Stimulated activated naive CD4-positive, alpha-beta T cell treated with Interleukin-2 at 50 U/mL for 16 hours (primary cell): ENCODE measurements around the gene EFNA2.

ENCODE experiments used
- DNase-seq: peaks from one replicate; lab custom pipeline; 2025; lab: John Stamatoyannopoulos, UW

Gene EFNA2

GRCh38 chr19:1284293-1284978 lies 1.2 kb upstream of the EFNA2 start:
- no peak for DNase-seq

- no peak for DNase-seq
Observed at GRCh38 chr19:1284979-1285736, 515 bp upstream of the EFNA2 start.

DNA sequence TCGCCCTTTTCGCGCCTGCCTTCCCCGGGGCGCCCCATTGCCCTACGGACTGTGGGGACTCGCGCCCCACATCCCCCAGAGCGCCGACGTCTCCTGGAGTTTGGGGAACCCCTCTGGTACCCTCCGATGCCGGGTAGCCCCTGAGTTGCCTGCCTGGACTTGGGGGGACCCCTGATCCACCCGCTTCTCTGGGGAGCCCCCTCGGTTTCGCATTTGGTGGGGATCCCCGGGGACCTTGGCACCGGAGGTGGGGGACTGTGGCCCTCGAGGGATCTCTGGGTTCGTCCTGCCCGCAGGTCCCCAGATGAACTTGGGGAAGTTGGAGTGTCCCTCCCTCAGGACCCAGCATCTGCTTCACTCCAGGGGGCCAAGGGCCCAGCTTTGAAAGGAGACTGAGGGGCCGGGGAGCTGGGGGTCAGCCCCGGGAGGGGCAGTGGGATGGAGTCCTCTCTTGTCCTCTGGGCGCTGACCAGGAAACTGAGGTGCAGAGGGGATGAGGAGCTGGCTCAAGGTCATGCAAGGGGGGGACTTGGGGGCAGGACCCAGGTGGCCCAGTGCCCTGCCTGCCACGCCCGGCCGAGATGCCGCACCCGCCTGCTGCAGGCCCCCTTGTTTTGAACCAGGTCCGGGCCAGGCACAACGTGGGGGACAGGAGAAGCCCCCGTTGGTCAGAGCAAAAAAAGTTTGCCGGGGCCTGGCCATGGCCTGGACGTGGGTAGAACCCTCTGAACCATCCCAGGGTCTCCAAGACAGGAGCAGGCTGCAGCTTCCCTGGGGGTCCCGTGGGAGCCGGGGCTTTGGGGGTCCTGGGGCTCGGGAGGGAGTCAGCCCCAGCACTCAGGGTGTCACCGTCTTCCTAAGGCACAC lies 1.0 kb downstream of the EFNA2 start:
- no peak for DNase-seq

- DNase-seq, result no peak
Observed at GRCh38 chr19:1287354-1288225, 1.9 kb downstream of the EFNA2 start.

- no peak for DNase-seq
Observed at GRCh38 chr19:1288226-1288612, 2.5 kb downstream of the EFNA2 start.

DNA sequence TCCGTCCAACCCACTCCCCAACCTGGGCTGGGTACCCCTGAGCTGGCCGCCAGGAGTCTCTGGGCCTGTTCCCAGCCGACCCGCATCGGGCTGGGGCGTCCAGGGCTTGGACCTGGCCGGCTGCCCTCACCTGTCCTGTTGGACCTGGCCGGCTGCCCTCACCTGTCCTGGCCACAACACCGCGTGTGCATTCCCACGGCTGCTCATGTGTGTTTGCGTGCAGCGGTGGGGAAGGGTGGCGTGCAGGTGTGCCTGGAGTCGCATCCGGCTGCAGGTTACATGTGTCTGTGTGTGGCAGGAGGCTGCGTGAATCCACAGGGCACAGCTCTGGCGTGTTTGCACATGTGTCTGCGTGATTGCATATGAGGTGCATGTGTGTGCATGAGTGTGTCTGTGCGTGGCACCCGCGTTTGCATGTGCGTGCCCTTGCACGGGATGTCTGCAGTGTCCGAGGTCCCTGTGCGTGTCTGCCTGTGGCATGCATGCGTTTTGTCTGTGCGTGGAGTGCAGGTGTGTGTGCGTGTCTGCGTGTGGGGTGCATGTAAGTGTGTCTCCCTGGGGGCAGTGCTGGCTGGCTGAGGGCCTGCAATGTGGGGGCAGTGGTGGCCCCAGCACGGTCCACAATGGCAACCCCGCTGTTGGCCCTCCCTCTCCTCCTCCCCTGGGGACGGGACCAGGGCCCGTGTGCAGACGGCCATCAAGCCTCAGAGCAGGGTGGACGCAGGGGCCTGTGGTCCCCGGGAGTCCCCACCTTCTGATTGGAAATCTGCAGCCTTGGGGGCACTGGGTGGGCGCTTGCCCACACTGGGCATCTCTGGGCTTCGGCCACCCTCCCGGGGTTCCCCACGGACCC lies 3.4 kb downstream of the EFNA2 start:
- no peak for DNase-seq

DNA sequence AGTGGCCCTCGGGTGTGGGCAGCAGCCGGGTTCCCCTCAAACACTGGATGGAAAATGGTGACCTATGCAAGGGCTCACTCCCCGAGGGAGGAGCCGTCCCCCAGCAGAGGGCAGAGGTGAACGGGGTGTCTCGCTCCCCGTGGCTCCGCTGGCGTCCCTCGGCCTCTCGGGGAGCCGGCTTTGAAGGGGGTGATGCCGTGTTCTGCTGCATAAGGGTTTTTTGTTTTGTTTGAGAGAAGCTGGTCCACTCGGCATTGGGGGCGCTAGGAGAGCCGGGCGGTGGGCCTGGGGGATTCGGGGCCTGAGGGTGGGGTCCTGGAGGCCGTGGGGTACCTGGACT lies 4.0 kb downstream of the EFNA2 start:
- no peak for DNase-seq

GRCh38 chr19:1290196-1290702 lies 4.6 kb downstream of the EFNA2 start:
- no peak for DNase-seq

DNA sequence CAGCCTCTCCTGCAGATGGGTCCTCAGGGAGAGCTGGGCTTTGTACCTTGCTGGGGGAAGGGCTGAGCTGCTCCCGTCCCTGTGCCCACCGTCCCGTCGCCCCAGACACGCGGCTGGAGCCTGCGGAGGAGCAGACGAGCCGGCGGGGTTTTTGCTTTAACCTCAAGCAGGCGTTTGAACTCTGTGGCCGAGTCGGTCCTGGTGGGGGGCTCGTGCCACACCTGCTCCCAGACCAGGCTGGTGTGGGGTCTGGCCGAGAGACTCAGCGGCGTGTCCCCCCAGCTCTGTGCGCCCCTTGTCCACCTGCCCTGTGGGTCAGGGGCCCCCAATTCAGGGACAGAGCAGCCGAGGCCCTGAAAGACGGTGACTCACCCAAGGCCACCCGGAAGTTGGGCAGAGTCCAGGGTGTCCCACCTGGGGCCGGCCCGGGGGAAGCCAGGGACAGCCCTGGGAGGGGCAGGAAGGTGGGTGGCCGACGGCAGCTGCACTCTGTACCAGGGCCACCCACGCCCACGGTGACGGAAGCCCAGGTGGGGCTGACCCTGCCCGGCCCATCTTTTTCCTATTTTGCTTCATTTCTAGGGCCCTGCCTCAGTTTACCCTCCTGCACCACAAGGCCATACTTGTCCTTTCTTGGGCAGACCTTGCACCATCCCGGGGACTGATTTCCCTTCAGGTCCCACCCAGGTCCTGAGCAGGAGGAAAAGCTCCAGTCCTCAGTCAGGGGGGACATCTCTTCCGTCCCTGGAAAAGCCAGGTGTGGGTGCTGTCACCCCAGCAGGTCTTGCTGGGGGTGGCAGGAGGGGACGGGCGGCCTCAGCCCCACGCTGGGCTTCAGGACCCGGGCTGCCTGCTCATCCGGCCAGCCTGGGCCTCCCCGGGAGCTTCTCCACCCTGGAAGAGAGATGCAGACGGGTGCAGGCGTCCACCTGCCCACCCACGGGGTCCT lies 5.3 kb downstream of the EFNA2 start:
- no peak for DNase-seq

- no peak for DNase-seq
Observed at GRCh38 chr19:1291761-1292418, 6.2 kb downstream of the EFNA2 start.

DNA sequence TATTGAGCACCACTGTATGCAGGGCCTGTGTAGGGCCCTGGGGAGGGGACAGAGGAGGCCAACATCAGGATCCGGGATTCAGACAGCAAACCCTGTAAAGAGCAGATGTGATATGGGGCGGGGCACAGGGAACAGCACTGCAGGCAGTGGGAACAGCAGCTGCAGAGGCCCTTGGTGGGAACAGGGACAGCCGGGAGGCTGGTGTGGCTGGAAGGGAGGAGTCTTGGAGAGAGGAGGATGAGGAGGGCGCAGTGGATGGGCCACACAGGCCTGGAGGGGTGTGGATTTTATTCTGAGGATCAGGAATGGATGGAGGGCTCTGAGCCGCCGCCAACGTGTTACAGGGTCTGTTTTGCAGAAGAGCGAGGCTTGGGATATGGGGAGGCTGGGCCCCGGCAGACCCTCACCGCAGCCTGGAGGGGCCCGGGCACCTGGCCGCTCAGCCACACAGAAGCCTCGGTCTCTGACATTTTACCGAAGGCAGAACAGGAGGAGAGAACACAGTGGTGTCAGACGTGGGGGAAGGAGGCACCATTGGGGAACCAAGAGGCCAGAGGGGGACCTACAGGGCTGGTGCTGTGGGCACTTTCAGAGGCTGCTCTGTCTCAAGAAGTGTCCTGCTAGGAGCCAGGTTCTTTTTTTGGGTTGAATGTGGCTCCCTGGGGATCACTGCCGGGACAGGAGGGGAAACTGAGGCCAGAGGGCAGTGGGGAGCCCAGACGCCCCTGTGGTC lies 6.9 kb downstream of the EFNA2 start:
- DNase-seq, result no peak

DNA sequence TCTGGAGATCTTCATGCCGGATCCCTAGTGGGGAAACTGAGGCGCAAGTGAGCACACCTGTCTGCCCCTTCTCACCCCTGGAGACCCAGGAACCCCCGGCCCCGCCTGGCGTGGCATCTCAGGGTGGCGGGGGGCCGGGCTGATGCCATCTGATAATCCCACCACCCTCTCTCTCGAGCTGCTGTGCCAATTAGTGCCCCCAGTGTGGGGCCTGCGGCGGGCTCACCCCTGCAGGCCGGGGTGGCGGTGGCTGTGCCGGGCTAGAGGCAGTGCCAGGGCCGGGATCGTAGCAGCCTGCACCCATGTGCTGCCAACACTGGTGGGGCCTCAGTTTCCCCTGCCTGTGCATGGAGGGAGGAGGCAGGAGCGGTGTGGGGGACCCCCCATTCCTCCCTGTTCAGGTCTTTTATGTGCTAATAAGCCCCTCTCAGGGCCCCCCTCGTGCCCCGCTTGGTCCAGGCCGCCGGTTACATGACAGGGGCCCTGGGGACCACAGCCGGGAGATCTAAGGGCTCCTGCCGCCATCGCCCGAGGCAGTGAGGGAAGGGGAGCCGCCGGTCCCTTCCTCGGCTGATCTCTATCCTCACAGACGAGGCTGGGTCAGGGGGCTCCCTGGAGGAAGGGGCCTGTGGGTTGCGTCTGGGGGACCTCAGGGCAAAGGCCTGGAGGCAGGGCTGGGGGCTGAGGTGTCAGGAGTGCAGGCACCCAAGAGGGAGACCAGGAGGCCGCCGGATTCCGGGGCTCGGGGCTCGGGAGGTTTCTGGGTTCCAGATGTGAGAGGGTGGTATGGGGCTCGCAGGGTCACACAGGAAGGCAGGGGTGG lies 8.3 kb downstream of the EFNA2 start:
- DNase-seq, result no peak

- no peak for DNase-seq
Observed at GRCh38 chr19:1294688-1295087, 9.0 kb downstream of the EFNA2 start.

DNA sequence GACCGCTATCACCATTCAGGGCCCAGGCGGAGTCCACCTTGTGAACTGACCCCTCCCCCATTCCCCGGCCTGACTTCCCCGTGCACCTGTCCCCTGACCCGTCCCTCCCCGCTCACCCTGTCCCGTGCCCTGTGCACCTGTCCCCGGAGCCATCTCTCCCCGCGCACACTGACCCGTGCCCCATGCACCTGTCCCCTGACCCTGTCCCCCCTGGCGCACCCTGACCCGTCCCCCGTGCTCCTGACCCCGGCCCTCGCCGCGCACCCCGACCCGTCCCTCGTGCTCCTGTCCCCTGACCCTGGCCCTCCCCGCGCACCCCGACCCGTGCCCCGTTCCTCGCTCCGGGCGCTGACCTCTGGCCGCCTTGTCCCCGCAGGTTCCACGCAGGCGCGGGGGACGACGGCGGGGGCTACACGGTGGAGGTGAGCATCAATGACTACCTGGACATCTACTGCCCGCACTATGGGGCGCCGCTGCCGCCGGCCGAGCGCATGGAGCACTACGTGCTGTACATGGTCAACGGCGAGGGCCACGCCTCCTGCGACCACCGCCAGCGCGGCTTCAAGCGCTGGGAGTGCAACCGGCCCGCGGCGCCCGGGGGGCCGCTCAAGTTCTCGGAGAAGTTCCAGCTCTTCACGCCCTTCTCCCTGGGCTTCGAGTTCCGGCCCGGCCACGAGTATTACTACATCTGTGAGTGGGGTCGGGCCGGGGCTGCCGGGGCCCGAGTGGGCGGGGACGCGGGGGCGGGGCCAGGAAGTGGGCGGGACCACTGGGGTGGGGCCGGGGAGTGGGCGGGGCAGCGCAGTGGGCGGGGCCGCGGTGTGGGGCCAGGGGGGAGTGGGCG lies 9.7 kb downstream of the EFNA2 start:
- DNase-seq, result peak; percentile 18

- DNase-seq, result no peak
Observed at GRCh38 chr19:1296078-1296477, 10.4 kb downstream of the EFNA2 start.

DNA sequence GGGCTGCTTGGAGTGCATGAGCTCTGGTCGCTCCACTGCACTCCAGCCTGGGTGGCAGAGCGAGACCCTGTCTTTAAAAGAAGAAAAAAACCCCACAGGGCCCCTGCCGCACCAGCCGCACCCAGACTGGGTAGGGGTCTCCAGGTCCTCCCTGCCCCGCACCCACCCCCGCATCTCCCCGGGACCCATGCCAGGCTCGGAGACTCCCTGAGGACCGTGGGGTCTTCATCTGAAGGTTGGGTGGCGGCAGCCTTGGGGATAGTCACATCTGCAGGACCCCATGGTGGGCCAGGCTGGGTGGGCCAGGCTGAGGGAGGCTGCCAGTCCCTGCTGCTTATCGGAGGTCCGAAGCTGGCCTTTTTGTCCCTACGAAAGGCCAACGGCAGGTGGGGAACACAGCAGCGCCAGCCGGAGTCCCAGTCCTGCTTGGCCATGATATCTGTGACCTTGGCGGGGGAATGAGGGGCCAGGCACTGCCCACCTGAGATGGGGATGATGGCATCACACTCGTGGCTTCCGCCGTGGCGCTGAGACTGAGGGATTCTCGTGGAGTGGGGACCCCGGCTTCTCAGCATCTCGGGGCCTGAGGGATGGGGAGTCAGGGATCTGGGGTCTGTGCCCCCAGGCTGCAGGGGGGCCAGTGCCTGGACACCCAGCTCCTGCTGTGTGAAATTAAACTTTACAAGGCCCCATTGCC lies 11.1 kb downstream of the EFNA2 start:
- DNase-seq, result no peak
